ENCODE measurements around the gene GALNT17. TPM values are rescaled to one million over a fixed set of nuclear protein-coding genes. Genes with fewer than 3 reads are reported as not detected.
"Not testable (repeated sequence)": the region's sequence is repeated elsewhere in the genome, so short reads cannot be mapped to it uniquely, and the experiment has no call there.

Gene GALNT17
- polyA plus RNA-seq, 2 of the 4 experiments (the other 2 are of a cell fraction) = not detected

DNA sequence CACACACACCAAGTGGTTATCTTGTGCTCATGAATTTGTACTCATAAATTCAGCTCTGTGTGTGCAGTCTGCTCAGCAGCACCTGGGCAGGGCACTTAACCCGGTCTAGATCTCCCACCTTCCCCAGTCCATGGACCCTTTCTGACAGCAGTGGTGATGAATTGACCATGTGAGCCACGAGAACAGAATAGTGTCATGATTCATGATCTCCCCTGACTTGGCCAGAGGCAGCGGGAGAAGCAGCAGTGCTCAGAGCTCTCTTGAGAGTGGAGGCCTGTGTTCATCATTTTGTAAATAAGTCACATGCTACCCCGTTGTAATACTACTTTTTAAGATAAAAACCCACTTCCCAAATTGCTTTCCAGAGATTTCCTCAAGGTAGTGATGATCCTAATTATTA is 74.2 kb downstream of the GALNT17 start:
- Histone ChIP-seq H3K27ac (no peak overlapping the region), H3K4me2 (no peak overlapping the region), H3K4me1 (no peaks in the 10 kb centered on the region), H3K9me3 (no peaks in the 10 kb centered on the region), H3K4me3 (no peak overlapping the region)
- CTCF ChIA-PET = no interaction called here
- 0% methylated on average over 4 of the region's 4 CpGs for WGBS (ENCODE audit: missing lambda C conversion rate)
- no peak for TF ChIP-seq CHD4 (IDR thresholded peaks at IDR 0.05; ENCODE audit: borderline replicate concordance)
- no peak for TF ChIP-seq TP53 (CRISPR knock-in tag; IDR thresholded peaks at IDR 0.05)
- no peak for TF ChIP-seq KDM5A (IDR thresholded peaks at IDR 0.05)
- no peak for TF ChIP-seq GATA3 (IDR thresholded peaks at IDR 0.05; ENCODE audit: borderline replicate concordance)
- TF ChIP-seq ZFP36 (IDR thresholded peaks at IDR 0.05; ENCODE audit: borderline replicate concordance, partially characterized antibody) = no peak
- TF ChIP-seq POLR2A (IDR thresholded peaks at IDR 0.05; ENCODE audit: low read length) = no peak
- TF ChIP-seq RARB (CRISPR knock-in tag; IDR thresholded peaks at IDR 0.05) = no peak
- no peak for TF ChIP-seq MAFK (IDR thresholded peaks at IDR 0.05; ENCODE audit: partially characterized antibody)
- TF ChIP-seq CHD2 (IDR thresholded peaks at IDR 0.05; ENCODE audit: low read length, partially characterized antibody) = no peak
- POLR2A ChIA-PET = no interaction called here
- DNase-seq (ENCODE audit: low read depth in 1 of 2, low spot score in 1 of 2) = no peak
- FAIRE-seq = no peak
- ATAC-seq = no peak

DNA sequence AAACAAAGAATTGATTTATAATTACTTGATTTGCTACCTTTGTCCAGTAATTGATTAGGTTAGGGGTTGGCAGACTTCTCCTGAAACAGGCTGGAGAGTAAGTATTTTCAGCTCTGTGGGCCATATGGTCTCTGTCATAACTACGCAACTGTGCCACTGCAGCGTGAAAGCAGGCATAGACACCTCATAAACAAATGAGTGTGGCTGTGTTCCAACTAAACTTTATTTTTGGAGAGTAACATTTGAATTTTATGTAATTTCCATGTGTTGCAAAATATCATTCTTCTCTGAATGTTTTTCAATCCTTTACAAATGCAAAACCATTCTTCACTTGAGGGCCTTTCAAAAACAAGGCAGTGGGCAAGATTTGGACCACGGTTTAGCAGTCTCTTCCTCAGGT is 76.9 kb downstream of the GALNT17 start:
- Histone ChIP-seq H3K9me3 (no peaks in the 10 kb centered on the region), H3K4me1 (no peaks in the 10 kb centered on the region), H3K4me2 (no peak overlapping the region), H3K27ac (no peak overlapping the region), H3K4me3 (no peak overlapping the region)
- CTCF ChIA-PET = interaction anchor here (0.6 kb wide), 1 partner anchor 343 kb away, joined by 3 read pairs; no protein-coding TSS in a partner anchor
- WGBS (ENCODE audit: missing lambda C conversion rate) = 19% methylated on average over 3 of the region's 3 CpGs
- FAIRE-seq (no peak), DNase-seq (ENCODE audit: low read depth in 1 of 2, low spot score in 1 of 2) (no peak), ATAC-seq (no peak)
- POLR2A ChIA-PET = no interaction called here
- no peak for TF ChIP-seq NFE2L2 (conservative IDR thresholded peaks at IDR 0.05; ENCODE audit: low read length)
- no peak for TF ChIP-seq ESRRA (IDR thresholded peaks at IDR 0.05; ENCODE audit: borderline replicate concordance, low read length)
- TF ChIP-seq SREBF2 (IDR thresholded peaks at IDR 0.05) = no peak
- no peak for TF ChIP-seq SMC3 (IDR thresholded peaks at IDR 0.05)
- no peak for TF ChIP-seq KDM1A (IDR thresholded peaks at IDR 0.05; ENCODE audit: low read depth)
- no peak for TF ChIP-seq HDAC2 (IDR thresholded peaks at IDR 0.05)
- TF ChIP-seq NR3C1 (IDR thresholded peaks at IDR 0.05) = no peak
- no peak for TF ChIP-seq ZFP36 (IDR thresholded peaks at IDR 0.05; ENCODE audit: borderline replicate concordance, partially characterized antibody)
- no peak for TF ChIP-seq CEBPB (IDR thresholded peaks at IDR 0.05)
- TF ChIP-seq RNF2 (IDR thresholded peaks at IDR 0.05; ENCODE audit: borderline replicate concordance, low read depth) = no peak
- TF ChIP-seq CBX8 (IDR thresholded peaks at IDR 0.05) = no peak
- TF ChIP-seq RFX5 (IDR thresholded peaks at IDR 0.05) = no peak
- TF ChIP-seq, protein P1, sequence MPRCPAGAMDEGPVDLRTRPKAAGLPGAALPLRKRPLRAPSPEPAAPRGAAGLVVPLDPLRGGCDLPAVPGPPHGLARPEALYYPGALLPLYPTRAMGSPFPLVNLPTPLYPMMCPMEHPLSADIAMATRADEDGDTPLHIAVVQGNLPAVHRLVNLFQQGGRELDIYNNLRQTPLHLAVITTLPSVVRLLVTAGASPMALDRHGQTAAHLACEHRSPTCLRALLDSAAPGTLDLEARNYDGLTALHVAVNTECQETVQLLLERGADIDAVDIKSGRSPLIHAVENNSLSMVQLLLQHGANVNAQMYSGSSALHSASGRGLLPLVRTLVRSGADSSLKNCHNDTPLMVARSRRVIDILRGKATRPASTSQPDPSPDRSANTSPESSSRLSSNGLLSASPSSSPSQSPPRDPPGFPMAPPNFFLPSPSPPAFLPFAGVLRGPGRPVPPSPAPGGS (IDR thresholded peaks at IDR 0.05) = no peak
- TF ChIP-seq POLR2AphosphoS2 (conservative IDR thresholded peaks at IDR 0.05; ENCODE audit: low read length) = no peak
- no peak for TF ChIP-seq MAZ (IDR thresholded peaks at IDR 0.05; ENCODE audit: borderline replicate concordance, low read depth, low read length)
- TF ChIP-seq RARB (CRISPR knock-in tag; IDR thresholded peaks at IDR 0.05) = no peak

DNA sequence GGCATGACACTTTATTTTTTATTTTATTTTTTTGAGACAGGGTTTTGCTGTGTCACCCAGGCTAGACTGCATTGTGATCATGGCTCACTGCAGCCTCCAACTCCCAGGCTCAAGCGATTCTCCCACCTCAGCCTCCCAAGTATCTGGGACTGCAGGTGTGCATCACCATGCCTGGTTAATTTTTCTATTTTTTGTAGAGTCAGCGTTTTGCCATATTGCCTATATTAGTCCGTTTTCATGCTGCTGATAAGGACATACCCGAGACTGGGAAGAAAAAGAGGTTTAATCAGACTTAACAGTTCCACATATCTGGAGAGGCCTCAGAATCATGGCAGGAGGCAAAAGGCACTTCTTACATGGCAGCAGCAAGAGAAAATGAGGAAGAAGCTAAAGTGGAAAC is 77.5 kb downstream of the GALNT17 start:
- H3K4me3 ChIP-seq; ATAC-seq; CTCF ChIA-PET; H3K4me1 ChIP-seq; H3K9me3 ChIP-seq; H3K27ac ChIP-seq; POLR2A ChIA-PET; DNase-seq (ENCODE audit: low read depth in 1 of 2, low spot score in 1 of 2); H3K4me2 ChIP-seq; FAIRE-seq: not testable (repeated sequence)
- 4% methylated on average over 4 of the region's 4 CpGs for WGBS (ENCODE audit: missing lambda C conversion rate)
- peak; percentile 86 for TF ChIP-seq MAFK (IDR thresholded peaks at IDR 0.05; ENCODE audit: partially characterized antibody)

DNA sequence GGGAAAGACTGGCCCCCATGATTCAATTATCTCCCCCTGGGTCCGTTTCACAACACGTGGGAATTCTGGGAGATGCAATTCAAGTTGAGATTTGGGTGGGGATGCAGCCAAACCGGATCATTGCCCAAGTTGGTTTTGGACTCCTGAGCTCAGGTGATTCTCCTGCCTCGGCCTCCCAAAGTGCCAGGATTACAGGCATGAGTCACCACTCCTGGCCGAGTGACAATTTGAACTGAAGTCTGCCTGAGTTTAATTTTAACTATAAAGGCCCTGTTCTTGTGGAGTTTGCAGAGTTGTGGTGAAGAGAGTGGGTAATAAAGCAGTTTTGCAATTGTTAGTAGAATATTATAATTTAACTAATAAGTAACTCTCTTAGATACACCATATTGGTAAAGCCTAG is 78.3 kb downstream of the GALNT17 start:
- POLR2A ChIA-PET = no interaction called here
- DNase-seq (ENCODE audit: low read depth in 1 of 2, low spot score in 1 of 2) (no peak), ATAC-seq (no peak), FAIRE-seq (no peak)
- no peaks in the 10 kb centered on the region for H3K4me1 ChIP-seq
- H3K4me3 ChIP-seq = no peak overlapping the region
- 3% methylated on average over 5 of the region's 5 CpGs for WGBS (ENCODE audit: missing lambda C conversion rate)
- H3K9me3 ChIP-seq = no peaks in the 10 kb centered on the region
- CTCF ChIA-PET = no interaction called here
- H3K4me2 ChIP-seq = no peak overlapping the region
- H3K27ac ChIP-seq = no peak overlapping the region
- no peak for TF ChIP-seq RAD21 (conservative IDR thresholded peaks at IDR 0.05 in 1 of 2, IDR thresholded peaks at IDR 0.05 in 1 of 2)
- TF ChIP-seq, protein P2, sequence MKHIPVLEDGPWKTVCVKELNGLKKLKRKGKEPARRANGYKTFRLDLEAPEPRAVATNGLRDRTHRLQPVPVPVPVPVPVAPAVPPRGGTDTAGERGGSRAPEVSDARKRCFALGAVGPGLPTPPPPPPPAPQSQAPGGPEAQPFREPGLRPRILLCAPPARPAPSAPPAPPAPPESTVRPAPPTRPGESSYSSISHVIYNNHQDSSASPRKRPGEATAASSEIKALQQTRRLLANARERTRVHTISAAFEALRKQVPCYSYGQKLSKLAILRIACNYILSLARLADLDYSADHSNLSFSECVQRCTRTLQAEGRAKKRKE (CRISPR knock-in tag; IDR thresholded peaks at IDR 0.05; ENCODE audit: low read depth) = no peak
- TF ChIP-seq RNF2 (IDR thresholded peaks at IDR 0.05; ENCODE audit: borderline replicate concordance, low read depth) = no peak
- no peak for TF ChIP-seq MYC (IDR thresholded peaks at IDR 0.05; ENCODE audit: borderline replicate concordance, low read length)
- TF ChIP-seq POLR2AphosphoS2 (conservative IDR thresholded peaks at IDR 0.05; ENCODE audit: low read length) = no peak
- TF ChIP-seq, protein P3, sequence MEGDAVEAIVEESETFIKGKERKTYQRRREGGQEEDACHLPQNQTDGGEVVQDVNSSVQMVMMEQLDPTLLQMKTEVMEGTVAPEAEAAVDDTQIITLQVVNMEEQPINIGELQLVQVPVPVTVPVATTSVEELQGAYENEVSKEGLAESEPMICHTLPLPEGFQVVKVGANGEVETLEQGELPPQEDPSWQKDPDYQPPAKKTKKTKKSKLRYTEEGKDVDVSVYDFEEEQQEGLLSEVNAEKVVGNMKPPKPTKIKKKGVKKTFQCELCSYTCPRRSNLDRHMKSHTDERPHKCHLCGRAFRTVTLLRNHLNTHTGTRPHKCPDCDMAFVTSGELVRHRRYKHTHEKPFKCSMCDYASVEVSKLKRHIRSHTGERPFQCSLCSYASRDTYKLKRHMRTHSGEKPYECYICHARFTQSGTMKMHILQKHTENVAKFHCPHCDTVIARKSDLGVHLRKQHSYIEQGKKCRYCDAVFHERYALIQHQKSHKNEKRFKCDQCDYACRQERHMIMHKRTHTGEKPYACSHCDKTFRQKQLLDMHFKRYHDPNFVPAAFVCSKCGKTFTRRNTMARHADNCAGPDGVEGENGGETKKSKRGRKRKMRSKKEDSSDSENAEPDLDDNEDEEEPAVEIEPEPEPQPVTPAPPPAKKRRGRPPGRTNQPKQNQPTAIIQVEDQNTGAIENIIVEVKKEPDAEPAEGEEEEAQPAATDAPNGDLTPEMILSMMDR (IDR thresholded peaks at IDR 0.05) = no peak
- TF ChIP-seq SMC3 (IDR thresholded peaks at IDR 0.05) = no peak
- TF ChIP-seq, protein P4, sequence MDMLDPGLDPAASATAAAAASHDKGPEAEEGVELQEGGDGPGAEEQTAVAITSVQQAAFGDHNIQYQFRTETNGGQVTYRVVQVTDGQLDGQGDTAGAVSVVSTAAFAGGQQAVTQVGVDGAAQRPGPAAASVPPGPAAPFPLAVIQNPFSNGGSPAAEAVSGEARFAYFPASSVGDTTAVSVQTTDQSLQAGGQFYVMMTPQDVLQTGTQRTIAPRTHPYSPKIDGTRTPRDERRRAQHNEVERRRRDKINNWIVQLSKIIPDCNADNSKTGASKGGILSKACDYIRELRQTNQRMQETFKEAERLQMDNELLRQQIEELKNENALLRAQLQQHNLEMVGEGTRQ (IDR thresholded peaks at IDR 0.05) = no peak
- no peak for TF ChIP-seq ZSCAN20 (CRISPR knock-in tag; IDR thresholded peaks at IDR 0.05)
- no peak for TF ChIP-seq BHLHE40 (IDR thresholded peaks at IDR 0.05; ENCODE audit: low read depth, low read length)
- no peak for TF ChIP-seq SREBF2 (IDR thresholded peaks at IDR 0.05)
